ENCODE results near the gene ZNF438.

- TF ChIP-seq EP300 (IDR thresholded peaks at IDR 0.05): no peak
- no peak for TF ChIP-seq CTCF (IDR thresholded peaks at IDR 0.05)
These were observed 57.9 kb downstream of the ZNF438 start for GRCh38 chr10:30973737-30974136.
